Esophagus muscularis mucosa (tissue), 4 donors: ENCODE measurements around the gene PBOV1. TPM values are rescaled to one million over a fixed set of nuclear protein-coding genes. Genes with fewer than 3 reads are reported as not detected.

Experiments used
- DNase-seq: peaks from one replicate; pipeline ENCODE4 v3.0.0-alpha.2; 2017; ENCODE audit errors: extremely low spot score
- H3K27ac ChIP-seq, 4 donors: fragments of 200-600 bp; sonication (generic); replicated peaks in 1 of 4; 1 replicate in 3 of 4; 2 replicates in 1 of 4; pipeline ENCODE4 v1.5.1; 2016 to 2019; ENCODE audit warnings: mild to moderate bottlenecking in 1 of 4
- H3K27me3 ChIP-seq, 4 donors: fragments of 200-600 bp; sonication (generic); one replicate each; pipeline versions ENCODE4 v1.5.1 to v1.6.0; 2016 to 2019
- H3K36me3 ChIP-seq, 4 donors: fragments of 200-600 bp; sonication (generic); one replicate each; pipeline ENCODE4 v1.5.1; 2016 to 2019
- H3K4me1 ChIP-seq, 4 donors: fragments of 200-600 bp; sonication (generic); one replicate each; pipeline ENCODE4 v1.5.1; 2016 to 2019
- H3K4me3 ChIP-seq, 4 donors: fragments of 200-600 bp; sonication (generic); 1 replicate in 2 of 4; 2 replicates in 2 of 4; pipeline ENCODE4 v1.5.1; 2016 to 2019; ENCODE audit warnings: mild to moderate bottlenecking in 4 of 4, moderate library complexity in 1 of 4
- H3K9me3 ChIP-seq, 4 donors: fragments of 200-600 bp; sonication (generic); 1 replicate in 3 of 4; 2 replicates in 1 of 4; pipeline ENCODE4 v1.5.1; 2016 to 2019
- EP300 ChIP-seq: sonication (generic); formaldehyde crosslinking; IDR thresholded peaks from one replicate; pipeline ENCODE4 v1.6.1; 2017; ENCODE audit warnings: antibody characterized with exemption
- POLR2A ChIP-seq: fragments of 450-650 bp; IDR thresholded peaks from one replicate; pipeline ENCODE4 v1.6.1; 2017; ENCODE audit warnings: antibody characterized with exemption, moderate library complexity, mild to moderate bottlenecking, low read depth
- POLR2AphosphoS5 ChIP-seq, 2 donors: sonication (generic); formaldehyde crosslinking; IDR thresholded peaks; one replicate each; pipeline ENCODE4 v1.6.1; 2017; ENCODE audit warnings: antibody characterized with exemption in 2 of 2
- WGBS: methylation state at CpG from one replicate; pipeline ENCODE4 v1.1.5; 2018; 5-methylcytosine and 5-hydroxymethylcytosine counted together
- intact Hi-C: fragments of 100-400 bp; cut with DNase I; formaldehyde crosslinking; loops from one replicate; pipeline ENCODE4 v1.15.1; 2023
- total RNA-seq, 4 donors: library from RNA; depleted of rRNA; stranded (reverse); fragments of >200 nt; gene quantifications; one replicate each; pipeline versions ENCODE4 v1.1.0 to v1.2.1, GENCODE V29; 2016
- TF ChIP-seq, protein P1 (sequence below), 3 experiments: fragments of 200-600 bp in 2 of 3; fragments of 450-650 bp in 1 of 3; sonication (generic) in 2 of 3; IDR thresholded peaks; one replicate each; pipeline ENCODE4 v1.5.1; 2017 to 2019; ENCODE audit warnings: antibody characterized with exemption in 3 of 3, mild to moderate bottlenecking in 2 of 3, moderate library complexity in 1 of 3

The PBOV1 gene
- total RNA-seq, 4 donors from 2014 or later = not detected

DNA sequence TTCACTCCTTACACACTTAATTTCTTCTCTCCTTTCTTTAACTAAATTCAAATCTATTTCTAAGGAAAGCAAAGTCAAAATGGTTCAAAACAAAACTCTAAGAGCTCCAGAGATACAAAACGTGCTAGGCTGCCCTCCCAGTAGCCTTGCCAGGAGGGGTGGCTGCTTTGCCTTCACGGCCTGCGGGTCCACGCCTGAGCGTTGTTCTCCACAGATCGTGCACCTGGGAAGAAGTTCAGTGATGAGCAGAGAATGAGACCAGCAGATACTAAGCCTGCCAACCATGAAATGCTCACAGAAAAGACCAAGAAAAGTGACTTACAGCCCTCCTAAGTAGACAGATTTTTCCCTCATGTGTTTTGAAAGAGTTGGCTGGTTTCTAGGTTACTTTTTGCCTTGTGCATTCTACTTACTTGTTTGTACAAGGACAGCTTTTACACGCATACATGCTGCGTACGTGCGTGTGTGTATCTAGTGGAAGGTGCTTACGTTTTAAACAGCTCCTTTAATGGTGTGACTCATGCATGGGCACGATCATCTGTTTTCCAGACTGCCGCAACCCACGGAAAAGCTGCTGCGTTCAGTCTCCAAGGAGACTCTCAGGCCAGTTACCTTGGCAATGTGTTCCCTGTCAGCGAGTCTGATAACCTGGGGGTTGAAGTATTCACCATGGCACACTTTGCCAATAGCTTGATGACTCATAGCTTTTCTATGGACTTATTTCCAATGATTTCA, 32.4 kb upstream of the PBOV1 start:
- peaks cover 0 to 6% (median 0%) of the 10 kb centered on the region in 4 donors for H3K4me1 ChIP-seq
- no peak for DNase-seq
- TF ChIP-seq, protein P1, sequence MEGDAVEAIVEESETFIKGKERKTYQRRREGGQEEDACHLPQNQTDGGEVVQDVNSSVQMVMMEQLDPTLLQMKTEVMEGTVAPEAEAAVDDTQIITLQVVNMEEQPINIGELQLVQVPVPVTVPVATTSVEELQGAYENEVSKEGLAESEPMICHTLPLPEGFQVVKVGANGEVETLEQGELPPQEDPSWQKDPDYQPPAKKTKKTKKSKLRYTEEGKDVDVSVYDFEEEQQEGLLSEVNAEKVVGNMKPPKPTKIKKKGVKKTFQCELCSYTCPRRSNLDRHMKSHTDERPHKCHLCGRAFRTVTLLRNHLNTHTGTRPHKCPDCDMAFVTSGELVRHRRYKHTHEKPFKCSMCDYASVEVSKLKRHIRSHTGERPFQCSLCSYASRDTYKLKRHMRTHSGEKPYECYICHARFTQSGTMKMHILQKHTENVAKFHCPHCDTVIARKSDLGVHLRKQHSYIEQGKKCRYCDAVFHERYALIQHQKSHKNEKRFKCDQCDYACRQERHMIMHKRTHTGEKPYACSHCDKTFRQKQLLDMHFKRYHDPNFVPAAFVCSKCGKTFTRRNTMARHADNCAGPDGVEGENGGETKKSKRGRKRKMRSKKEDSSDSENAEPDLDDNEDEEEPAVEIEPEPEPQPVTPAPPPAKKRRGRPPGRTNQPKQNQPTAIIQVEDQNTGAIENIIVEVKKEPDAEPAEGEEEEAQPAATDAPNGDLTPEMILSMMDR (IDR thresholded peaks at IDR 0.05) = no peak
- TF ChIP-seq POLR2A (no peak), POLR2AphosphoS5 (IDR thresholded peaks at IDR 0.05) (no peak)
- H3K27ac ChIP-seq = no peak overlapping the region
- peaks cover 0 to 4% (median 0%) of the 10 kb centered on the region in 4 donors for H3K36me3 ChIP-seq
- peak overlapping the region in 1 of 4 donors; percentile 7 for H3K4me3 ChIP-seq
- 61% methylated on average over 16 of the region's 16 CpGs for WGBS
- H3K27me3 ChIP-seq = no peaks in the 10 kb centered on the region
- intact Hi-C loops = no loop called here
- H3K9me3 ChIP-seq = no peaks in the 10 kb centered on the region

DNA sequence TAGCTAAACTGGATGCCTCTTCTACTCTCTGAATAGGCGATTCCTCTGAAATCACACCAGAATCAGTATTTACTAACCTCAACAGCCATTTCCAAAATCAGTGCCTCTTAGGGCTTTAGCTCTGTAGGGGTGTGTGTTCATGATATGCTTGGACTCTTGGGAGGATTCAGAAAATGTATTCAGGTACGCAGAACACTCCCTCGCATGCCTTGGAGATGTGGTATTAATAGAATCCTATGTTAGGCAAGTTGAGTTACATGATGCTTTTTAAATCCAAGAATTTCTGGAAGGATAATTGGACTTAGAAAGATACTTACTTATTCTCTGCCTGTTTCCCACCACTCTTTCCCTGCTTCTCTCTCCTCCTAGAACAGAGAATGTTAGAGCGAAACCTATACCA, 31.8 kb upstream of the PBOV1 start:
- peaks cover 0 to 6% (median 0%) of the 10 kb centered on the region in 4 donors for H3K4me1 ChIP-seq
- H3K27ac ChIP-seq = no peak overlapping the region
- H3K4me3 ChIP-seq = no peak overlapping the region
- no peaks in the 10 kb centered on the region for H3K27me3 ChIP-seq
- intact Hi-C loops = no loop called here
- H3K36me3 ChIP-seq = no peaks in the 10 kb centered on the region
- no peak for TF ChIP-seq POLR2A
- no peak for TF ChIP-seq POLR2AphosphoS5 (IDR thresholded peaks at IDR 0.05)
- TF ChIP-seq EP300 = no peak
- TF ChIP-seq, protein P1 (IDR thresholded peaks at IDR 0.05) = no peak
- DNase-seq = no peak
- 92% methylated on average over 4 of the region's 4 CpGs for WGBS
- H3K9me3 ChIP-seq = no peaks in the 10 kb centered on the region

DNA sequence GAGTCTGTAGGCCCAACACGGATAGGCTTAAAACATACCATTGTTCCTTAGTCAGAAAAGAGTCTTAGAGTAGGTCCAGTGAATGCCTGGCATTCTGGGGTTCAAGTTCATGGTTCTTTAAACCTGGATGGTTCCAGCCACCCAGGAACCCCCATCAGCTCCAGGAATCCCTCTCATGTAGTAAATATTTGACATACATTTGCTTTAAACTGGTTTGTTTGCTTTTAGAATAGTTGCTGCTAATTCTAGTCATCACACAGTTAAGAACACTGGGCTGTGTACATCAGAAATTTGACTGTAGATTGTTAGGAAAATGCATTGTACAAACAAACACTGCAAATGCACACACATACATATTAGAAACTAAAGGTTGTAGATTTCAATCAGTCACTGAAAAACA, 30.6 kb upstream of the PBOV1 start:
- intact Hi-C loops = no loop called here
- Histone ChIP-seq H3K36me3 (no peaks in the 10 kb centered on the region), H3K4me3 (no peak overlapping the region), H3K27me3 (no peaks in the 10 kb centered on the region), H3K27ac (no peak overlapping the region), H3K9me3 (no peaks in the 10 kb centered on the region), H3K4me1 (peaks cover 0 to 6% (median 0%) of the 10 kb centered on the region in 4 donors)
- 79% methylated on average over 1 of the region's 1 CpG for WGBS
- no peak for DNase-seq
- TF ChIP-seq, protein P1 (IDR thresholded peaks at IDR 0.05) = no peak
- no peak for TF ChIP-seq POLR2AphosphoS5 (IDR thresholded peaks at IDR 0.05)
- TF ChIP-seq EP300 = no peak
- TF ChIP-seq POLR2A = no peak

DNA sequence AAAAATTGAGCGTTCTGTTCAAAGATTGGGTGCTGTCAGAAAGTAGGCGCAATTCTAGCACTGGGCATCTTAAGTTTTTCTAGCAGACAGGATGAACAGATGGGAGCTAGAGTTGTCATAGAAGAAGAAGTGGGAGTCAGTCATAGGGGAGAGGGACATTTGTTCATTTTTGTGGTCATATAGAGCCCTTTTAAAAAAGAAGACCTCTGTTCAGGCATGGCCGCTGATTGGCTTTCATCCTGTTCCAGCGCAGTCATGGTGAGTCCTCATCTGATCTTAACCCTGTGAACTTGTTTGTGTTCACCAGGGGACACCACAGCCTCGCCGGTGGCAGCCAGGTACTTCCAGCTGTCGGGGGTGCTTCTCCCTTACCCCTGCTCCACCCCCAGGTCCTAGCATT, 29.7 kb upstream of the PBOV1 start:
- Histone ChIP-seq H3K4me1 (peaks cover 0 to 6% (median 0%) of the 10 kb centered on the region in 4 donors), H3K4me3 (no peak overlapping the region), H3K27me3 (no peaks in the 10 kb centered on the region), H3K27ac (no peak overlapping the region), H3K9me3 (no peaks in the 10 kb centered on the region), H3K36me3 (no peaks in the 10 kb centered on the region)
- TF ChIP-seq EP300 = no peak
- no peak for TF ChIP-seq POLR2AphosphoS5 (IDR thresholded peaks at IDR 0.05)
- no peak for TF ChIP-seq POLR2A
- TF ChIP-seq, protein P1 (IDR thresholded peaks at IDR 0.05) = no peak
- DNase-seq = no peak
- intact Hi-C loops = no loop called here
- 88% methylated on average over 7 of the region's 7 CpGs for WGBS
